Effector CD8-positive, alpha-beta T cell (primary cell): ENCODE measurements around the gene AP2B1.

Experiments used
- DNase-seq: peaks from one replicate; lab custom pipeline; 2025; lab: John Stamatoyannopoulos, UW

Gene AP2B1

GRCh38 chr17:35729405-35729833 lies 142.3 kb downstream of the AP2B1 start:
- DNase-seq: no peak

- no peak for DNase-seq
Measured at GRCh38 chr17:35730400-35731005, 143.4 kb downstream of the AP2B1 start.

- DNase-seq: no peak
Measured at GRCh38 chr17:35731239-35731916, 144.3 kb downstream of the AP2B1 start, which contains the start of gene RASL10B. Gene RASL10B (plus strand): TSS chr17:35731639. CDS start chr17:35735185, 3,546 bp downstream.

GRCh38 chr17:35731917-35732805 lies 145.0 kb downstream of the AP2B1 start:
- DNase-seq: no peak

- DNase-seq: no peak
Measured at GRCh38 chr17:35732806-35733136, 145.6 kb downstream of the AP2B1 start.

GRCh38 chr17:35733366-35733765 lies 146.2 kb downstream of the AP2B1 start:
- DNase-seq: no peak

- no peak for DNase-seq
Measured at GRCh38 chr17:35734396-35734795, 147.3 kb downstream of the AP2B1 start.

- DNase-seq: no peak
Measured at GRCh38 chr17:35735036-35735805, 148.1 kb downstream of the AP2B1 start.

GRCh38 chr17:35736236-35736635 lies 149.1 kb downstream of the AP2B1 start:
- no peak for DNase-seq

GRCh38 chr17:35738519-35739133 lies 151.5 kb downstream of the AP2B1 start:
- no peak for DNase-seq

GRCh38 chr17:35740216-35740615 lies 153.1 kb downstream of the AP2B1 start:
- no peak for DNase-seq

GRCh38 chr17:35740997-35741931 lies 154.1 kb downstream of the AP2B1 start:
- no peak for DNase-seq

- no peak for DNase-seq
Measured at GRCh38 chr17:35742496-35742895, 155.4 kb downstream of the AP2B1 start.

- DNase-seq: no peak
Measured at GRCh38 chr17:35742896-35743477, 155.9 kb downstream of the AP2B1 start.

- no peak for DNase-seq
Measured at GRCh38 chr17:35743626-35744328, 156.7 kb downstream of the AP2B1 start.

GRCh38 chr17:35744830-35745229 lies 157.7 kb downstream of the AP2B1 start:
- DNase-seq: no peak

- DNase-seq: no peak
Measured at GRCh38 chr17:35745246-35745645, 158.1 kb downstream of the AP2B1 start.

GRCh38 chr17:35745749-35746320 lies 158.7 kb downstream of the AP2B1 start:
- no peak for DNase-seq

- peak; percentile 58 for DNase-seq
Measured at GRCh38 chr17:35747540-35748017, 160.5 kb downstream of the AP2B1 start.
